HG03066 (cell line): ENCODE data around the gene HES4.
"Not testable (repeated sequence)": the region's sequence is repeated elsewhere in the genome, so short reads cannot be mapped to it uniquely, and the experiment has no call there.

Experiments
- ATAC-seq: cut with Tn5 transposase; IDR thresholded peaks from one replicate; pipeline ENCODE4 v1.9.1; 2021; ENCODE audit warnings: low read depth; ENCODE audit not compliant: unreplicated experiment

The HES4 gene

DNA sequence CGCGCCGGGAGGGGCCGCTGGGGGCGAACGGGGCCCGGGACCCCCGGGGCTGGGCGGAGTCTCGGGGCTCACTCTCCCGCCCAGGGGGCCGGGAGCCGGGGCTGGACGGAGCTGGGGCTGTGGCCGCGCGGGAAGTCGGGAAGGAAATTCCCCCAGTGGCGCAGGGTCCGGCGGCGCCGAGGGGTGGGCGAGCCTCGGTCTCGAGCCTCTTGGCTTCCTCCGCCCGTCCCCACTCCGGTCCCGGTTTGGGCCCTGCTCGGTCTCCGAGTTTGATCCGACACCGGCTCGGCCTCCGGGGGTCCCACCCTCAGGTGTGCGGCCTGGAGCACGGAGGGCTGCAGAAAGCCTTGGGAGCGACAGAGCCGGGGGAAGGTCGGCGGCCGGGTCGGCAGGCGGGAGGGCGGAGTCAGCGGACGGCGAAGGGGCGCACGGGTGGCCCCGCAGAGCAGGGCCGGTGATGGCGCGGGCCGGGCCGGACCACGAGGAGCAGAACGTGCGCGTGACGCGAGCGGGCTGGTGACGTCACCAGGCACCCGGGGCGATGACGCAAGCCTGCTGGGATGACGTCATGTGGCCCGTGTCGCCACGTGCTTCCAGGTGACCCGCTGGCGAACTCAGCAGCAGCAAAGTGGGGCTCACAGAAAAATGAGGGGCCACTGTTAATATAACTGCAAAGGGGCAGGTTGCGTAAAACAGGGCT lies 610 bp upstream of the HES4 start:
- no peak for ATAC-seq

- ATAC-seq: no peak
These were observed 737 bp downstream of the HES4 start for GRCh38 chr1:998995-999724.

DNA sequence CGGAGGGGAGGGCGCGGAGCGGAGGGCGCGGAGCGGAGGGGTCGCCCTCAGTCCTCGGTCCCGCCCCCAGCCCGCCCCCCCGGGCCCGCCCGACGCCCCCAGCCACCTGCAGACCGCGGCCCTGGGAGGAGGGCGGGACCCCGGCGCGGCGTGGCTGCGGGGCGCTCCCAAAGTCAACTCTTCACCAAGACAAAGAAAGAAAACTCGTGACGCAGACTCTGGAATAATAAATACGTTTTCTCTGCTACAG lies 1.2 kb downstream of the HES4 start:
- no peak for ATAC-seq

GRCh38 chr1:997993-998744 lies 1.7 kb downstream of the HES4 start:
- ATAC-seq: no peak

DNA sequence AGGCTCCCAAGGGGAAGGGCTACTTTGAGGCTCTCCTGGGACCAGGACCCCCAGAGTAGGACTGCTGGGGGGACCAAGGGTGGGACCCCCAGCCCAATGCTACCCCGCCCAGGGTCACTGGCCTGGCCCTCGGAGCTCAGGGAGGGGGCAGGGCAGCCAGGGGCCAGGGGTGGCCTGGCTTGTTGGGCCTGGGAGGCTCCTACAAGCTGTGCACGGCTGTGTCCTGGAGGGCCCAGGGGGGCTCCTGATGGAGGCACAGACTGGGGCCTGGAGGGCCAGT lies 2.2 kb downstream of the HES4 start:
- no peak for ATAC-seq

DNA sequence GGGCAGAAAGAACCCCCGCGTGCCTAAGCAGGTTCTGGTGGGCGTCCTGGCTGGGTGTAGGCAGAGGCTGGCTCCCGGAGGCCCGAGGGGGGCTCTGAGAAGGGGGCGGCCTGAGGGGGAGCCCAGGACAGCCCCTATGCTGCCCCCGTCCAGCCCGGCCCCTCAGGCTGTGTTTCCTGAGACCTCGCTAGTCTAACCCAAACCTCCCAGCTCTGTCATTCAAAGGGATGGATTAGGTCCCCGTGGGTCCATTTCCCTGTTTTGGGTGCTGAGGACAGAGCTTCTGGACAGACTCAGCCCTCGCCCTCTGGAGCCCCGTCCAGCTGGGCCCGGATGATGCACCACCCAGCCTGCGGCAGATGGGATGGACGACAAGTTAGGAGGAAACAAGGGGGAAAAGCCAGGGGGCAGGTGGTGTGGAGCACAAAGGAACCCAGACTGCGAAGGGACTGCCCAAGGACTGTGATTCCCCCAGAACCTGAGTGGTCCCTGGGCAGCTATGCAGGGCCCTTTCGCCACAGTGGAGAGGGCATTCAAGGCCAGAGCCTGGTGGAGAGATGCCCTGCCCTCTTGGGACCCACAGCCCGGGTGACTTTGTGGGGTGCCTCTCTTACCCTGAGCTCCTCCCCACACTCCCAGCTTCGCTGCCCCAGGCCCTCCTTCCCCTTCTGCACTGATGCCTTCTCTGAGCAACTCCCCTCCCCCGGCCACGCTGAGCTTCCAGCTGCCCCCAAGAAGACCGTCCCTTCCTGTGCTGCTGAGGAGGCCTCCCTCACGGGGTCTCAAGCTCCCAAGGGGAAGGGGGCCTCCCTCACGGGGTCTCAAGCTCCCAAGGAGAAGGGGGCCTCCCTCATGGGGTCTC lies 2.8 kb downstream of the HES4 start:
- no peak for ATAC-seq

DNA sequence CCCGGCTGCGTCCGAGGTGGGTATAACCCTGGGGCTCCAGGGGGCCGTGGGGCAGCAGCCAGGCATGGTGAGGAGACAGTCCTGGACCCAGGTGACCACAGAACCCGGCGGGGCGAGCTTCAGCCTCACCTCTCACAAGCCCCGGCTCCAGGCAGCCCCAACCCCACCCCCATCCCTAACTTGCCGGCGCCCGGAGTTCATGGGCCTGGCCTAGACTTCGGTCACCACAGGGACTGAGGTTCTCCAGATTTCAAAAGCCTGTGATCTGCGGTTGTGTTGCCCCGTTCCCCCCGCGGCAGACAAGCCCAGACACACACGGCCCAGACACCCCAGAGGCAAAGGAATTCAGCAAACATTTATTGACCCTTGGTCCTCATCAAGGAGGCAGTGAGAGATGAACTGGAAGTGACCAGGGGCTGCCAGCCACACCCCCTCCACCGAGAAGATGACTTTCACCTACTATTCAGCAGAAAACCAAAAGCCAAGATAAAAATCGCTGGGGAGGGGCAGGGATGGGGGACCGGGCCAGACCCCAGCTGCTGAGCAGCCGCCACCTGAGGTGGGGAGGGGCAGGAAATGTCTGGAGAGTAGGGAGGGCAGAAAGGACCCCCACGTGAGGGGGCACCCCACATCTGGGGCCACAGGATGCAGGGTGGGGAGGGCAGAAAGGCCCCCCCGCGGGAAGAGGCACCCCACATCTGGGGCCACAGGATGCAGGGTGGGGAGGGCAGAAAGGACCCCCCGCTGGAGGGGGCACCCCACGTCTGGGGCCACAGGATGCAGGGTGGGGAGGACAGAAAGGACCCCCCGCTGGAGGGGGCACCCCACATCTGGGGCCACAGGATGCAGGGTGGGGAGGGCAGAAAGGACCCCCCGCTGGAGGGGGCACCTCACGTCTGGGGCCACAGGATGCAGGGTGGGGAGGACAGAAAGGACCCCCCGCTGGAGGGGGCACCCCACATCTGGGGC lies 3.9 kb downstream of the HES4 start:
- ATAC-seq: no peak

DNA sequence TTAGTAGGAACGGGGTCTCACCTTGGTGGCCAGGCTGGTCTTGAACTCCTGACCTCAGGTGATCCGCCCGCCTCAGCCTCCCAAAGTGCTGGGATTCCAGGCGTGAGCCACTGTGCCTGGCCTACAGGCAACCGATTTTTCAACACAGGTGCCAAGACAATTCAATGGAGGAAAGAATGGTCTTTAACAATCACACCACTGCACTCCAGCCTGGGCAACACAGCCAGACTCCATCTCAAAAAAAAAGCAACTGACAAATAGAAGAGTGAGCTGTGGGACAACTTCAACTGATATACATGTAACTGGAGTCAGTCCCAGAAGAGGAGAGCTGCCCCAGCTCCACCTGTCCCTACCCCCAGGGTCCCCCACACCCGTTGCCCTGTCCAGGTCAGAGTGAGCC lies 5.4 kb downstream of the HES4 start:
- ATAC-seq: not testable (repeated sequence)

- no peak for ATAC-seq
These were observed 6.4 kb downstream of the HES4 start for GRCh38 chr1:993379-993995.

GRCh38 chr1:992362-992761 lies 7.5 kb downstream of the HES4 start:
- no peak for ATAC-seq

DNA sequence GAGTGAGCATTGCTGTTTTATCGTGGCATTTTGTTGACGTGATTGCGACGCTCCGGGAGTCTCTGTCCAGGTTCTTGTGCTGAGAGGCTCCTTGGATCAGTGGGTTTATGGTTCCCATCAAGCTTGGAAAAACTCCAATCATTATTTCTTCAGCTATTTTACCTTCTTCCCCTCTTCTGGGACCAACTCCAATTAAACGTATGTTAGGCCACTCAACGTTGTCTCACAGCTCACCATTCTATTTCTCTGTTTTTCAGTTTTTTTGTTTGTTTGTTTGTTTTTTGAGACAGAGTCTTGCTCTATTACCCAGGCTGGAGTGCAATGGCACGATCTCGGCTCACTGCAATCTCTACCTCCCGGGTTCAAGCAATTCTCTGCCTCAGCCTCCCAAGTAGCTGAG lies 8.0 kb downstream of the HES4 start:
- no peak for ATAC-seq

DNA sequence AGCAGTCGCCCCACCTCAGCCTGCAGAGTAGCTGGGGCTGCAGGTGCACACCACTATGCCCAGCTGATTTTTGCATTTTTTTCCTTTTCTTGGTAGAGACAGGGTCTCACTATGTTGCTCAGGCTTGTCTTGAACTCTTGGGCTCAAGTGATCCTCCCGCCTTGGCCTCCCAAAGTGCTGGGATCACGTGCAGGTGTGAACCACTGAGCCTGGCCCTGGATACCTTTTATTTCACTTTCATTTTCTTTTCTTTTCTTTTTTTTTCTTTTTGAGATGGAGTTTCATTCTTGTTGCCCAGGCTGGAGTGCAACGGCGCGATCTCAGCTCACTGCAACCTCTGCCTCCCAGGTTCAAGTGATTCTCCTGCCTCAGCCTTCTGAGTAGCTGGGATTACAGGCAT lies 8.6 kb downstream of the HES4 start:
- ATAC-seq: not testable (repeated sequence)

DNA sequence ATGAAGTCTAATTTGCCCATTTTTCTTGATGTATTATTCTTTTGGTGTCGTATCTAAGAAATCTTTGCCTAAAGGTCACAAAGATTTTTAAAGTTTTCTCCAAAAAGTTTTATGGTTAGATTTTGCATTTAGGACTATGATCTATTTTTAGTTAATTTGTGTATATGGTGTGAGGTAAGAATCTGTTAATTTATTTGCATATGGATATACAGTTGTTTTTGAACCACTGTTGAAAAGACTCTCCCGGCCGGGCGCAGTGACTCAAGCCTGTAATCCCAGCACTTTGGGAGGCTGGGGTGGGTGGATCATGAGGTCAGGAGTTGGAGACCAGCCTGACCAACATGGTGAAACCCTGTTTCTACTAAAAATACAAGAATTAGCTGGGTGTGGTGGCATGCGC lies 11.8 kb downstream of the HES4 start:
- not testable (repeated sequence) for ATAC-seq

DNA sequence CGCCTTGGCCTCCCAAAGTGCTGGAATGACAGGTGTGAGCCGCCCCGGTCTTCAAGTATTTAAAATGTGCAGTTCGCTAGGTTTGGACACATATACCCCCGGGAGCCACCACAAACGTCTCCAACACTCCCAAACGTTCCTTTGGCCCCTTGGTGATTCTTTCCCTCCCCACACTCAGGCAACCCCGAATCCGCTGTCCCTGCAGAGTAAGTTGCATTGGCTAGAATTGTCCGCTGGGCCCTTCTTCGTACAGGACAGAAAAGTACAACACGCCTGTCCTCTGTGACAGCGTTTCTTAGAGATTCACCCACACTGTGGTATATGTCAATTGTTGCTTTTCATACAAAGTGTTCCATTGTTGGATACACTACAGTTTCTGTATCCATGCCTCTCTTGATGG lies 14.8 kb downstream of the HES4 start:
- ATAC-seq: no peak

DNA sequence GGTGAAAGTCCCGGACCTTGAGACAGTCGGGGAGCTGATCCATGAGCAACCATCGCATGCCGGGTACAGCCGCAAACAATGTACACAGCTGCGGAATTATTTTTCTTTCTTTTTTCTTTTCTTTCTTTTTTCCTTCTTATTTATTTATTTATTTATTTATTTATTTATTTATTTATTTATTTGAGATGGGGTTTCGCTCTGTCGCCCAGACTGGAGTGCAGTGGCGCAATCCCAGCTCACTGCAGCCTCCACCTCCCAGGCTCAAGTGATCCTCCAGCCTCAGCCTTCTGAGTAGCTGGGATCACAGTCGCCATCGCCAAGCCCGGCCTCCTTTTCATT lies 15.5 kb downstream of the HES4 start:
- no peak for ATAC-seq

GRCh38 chr1:983798-984475 lies 16.0 kb downstream of the HES4 start:
- ATAC-seq: no peak

- ATAC-seq: no peak
These were observed 17.0 kb downstream of the HES4 start for GRCh38 chr1:982765-983436.

DNA sequence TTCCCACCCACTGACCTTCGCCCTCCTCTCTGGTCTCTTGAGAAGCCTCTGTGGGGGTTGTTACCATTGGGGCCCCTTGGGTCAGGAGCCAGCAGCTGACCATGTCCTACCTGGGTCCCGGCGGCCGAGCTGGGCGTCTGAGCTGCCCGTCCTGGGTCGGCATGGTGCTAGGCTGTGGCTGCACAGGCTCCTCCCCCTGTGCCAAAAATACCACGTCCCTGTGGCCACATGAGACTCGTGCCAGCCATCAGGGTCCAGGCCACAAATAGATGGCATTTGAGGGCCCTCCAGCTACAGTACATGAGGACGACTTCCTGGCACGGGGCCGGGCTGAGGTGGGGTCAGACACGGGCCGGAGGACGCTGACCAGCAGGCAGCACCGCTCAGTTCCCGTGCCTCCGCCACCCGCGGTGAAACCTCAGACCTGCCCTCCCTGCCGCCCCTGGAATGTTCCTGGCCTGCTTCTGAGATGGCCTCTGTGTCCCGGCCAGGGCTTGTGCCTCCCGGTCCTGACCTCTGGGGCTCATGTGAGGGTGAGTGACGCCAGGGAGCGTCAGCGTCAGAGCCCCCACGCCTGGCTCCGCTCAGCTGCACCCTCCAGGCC lies 17.8 kb downstream of the HES4 start, which contains the start of gene PERM1:
Gene PERM1 (minus strand): TSS at position 139 of the 604 bp plus-strand sequence. CDS start 1,064 bp downstream, outside the sequence.
- ATAC-seq: no peak
